Thymus (tissue), 11 donors: Measurements from ENCODE around the gene KDM5C. TPM values are rescaled to one million over a fixed set of nuclear protein-coding genes. Genes with fewer than 3 reads are reported as not detected.

ENCODE experiments used
- DNase-seq, 9 donors: peaks; one replicate each; pipeline ENCODE4 v3.0.0-alpha.2; 2013; ENCODE audit warnings: low spot score in 9 of 9, low read depth in 6 of 9, missing footprints in 1 of 9
- H3K27ac ChIP-seq, 2 donors: one replicate each; pipeline ENCODE4 v1.5.1; 2013; ENCODE audit warnings: control low read depth in 1 of 2, low read depth in 1 of 2, low read length in 1 of 2, mild to moderate bottlenecking in 1 of 2, moderate library complexity in 1 of 2
- H3K27me3 ChIP-seq, 2 donors: one replicate each; pipeline ENCODE4 v1.5.1; 2013; ENCODE audit warnings: low read length in 1 of 2; ENCODE audit not compliant: control insufficient read depth in 2 of 2, insufficient read depth in 1 of 2
- H3K36me3 ChIP-seq, 2 donors: one replicate each; pipeline ENCODE4 v1.5.1; 2013; ENCODE audit warnings: low read length in 1 of 2, mild to moderate bottlenecking in 1 of 2, moderate library complexity in 1 of 2; ENCODE audit not compliant: control insufficient read depth in 2 of 2, insufficient read depth in 2 of 2
- H3K4me1 ChIP-seq, 2 donors: one replicate each; pipeline ENCODE4 v1.5.1; 2013; ENCODE audit warnings: low read length in 2 of 2; ENCODE audit not compliant: control insufficient read depth in 2 of 2, insufficient read depth in 2 of 2
- H3K4me3 ChIP-seq, 2 donors: one replicate each; pipeline ENCODE4 v1.5.1; 2013; ENCODE audit warnings: low read length in 2 of 2, control low read depth in 1 of 2, mild to moderate bottlenecking in 1 of 2
- H3K9me3 ChIP-seq, 2 donors: one replicate each; pipeline ENCODE4 v1.5.1; 2013; ENCODE audit warnings: low read length in 1 of 2, mild to moderate bottlenecking in 1 of 2; ENCODE audit not compliant: control insufficient read depth in 2 of 2, insufficient read depth in 1 of 2
- WGBS: extraction: QIAGEN DNeasy Blood & Tissue Kit; methylation state at CpG from one replicate; pipeline ENCODE4 v1.1.7; 2013; 5-methylcytosine and 5-hydroxymethylcytosine counted together
- polyA plus RNA-seq: library from polyadenylated mRNA; stranded (reverse); fragments of 200-250 nt; gene quantifications from one replicate; pipeline ENCODE4 v1.2.3, GENCODE V29; 2013
- total RNA-seq: library from RNA; stranded (reverse); fragments of 120-200 nt; gene quantifications from one replicate; pipeline ENCODE4 v1.2.4, GENCODE V29; 2013
- donor health status: healthy.

KDM5C gene
- total and polyA plus RNA-seq, 2 donors, result 29.0 to 48.3 TPM

- no peaks in the 10 kb centered on the region for H3K27me3 ChIP-seq
- no peak overlapping the region for H3K4me3 ChIP-seq
- H3K36me3 ChIP-seq, result no peaks in the 10 kb centered on the region
- WGBS, result 100% methylated on average over 2 of the region's 2 CpGs
- H3K9me3 ChIP-seq, result no peaks in the 10 kb centered on the region
- no peaks in the 10 kb centered on the region for H3K4me1 ChIP-seq
- no peak for DNase-seq
- no peak overlapping the region for H3K27ac ChIP-seq
Measured at GRCh38 chrX:53156207-53156596, 68.8 kb downstream of the KDM5C start.

- Histone ChIP-seq H3K9me3 (no peaks in the 10 kb centered on the region), H3K4me3 (no peak overlapping the region), H3K27ac (no peak overlapping the region), H3K36me3 (no peaks in the 10 kb centered on the region), H3K4me1 (no peaks in the 10 kb centered on the region), H3K27me3 (no peaks in the 10 kb centered on the region)
- 97% methylated on average over 8 of the region's 8 CpGs for WGBS
- no peak for DNase-seq
Measured at GRCh38 chrX:53155512-53156206, 69.3 kb downstream of the KDM5C start.

- H3K36me3 ChIP-seq, result no peaks in the 10 kb centered on the region
Measured at GRCh38 chrX:53153581-53153980, 71.4 kb downstream of the KDM5C start.

More at GRCh38 chrX:53153581-53153980, 71.4 kb downstream of the KDM5C start:
- WGBS, result 100% methylated on average over 1 of the region's 1 CpG
- no peaks in the 10 kb centered on the region for H3K9me3 ChIP-seq
- no peaks in the 10 kb centered on the region for H3K4me1 ChIP-seq
- no peak overlapping the region for H3K27ac ChIP-seq
- no peaks in the 10 kb centered on the region for H3K27me3 ChIP-seq
- DNase-seq, result no peak
- H3K4me3 ChIP-seq, result no peak overlapping the region

Other genes with a start within 250 kb of the KDM5C start
- 0.61 TPM for gene GPR173, start 176.4 kb downstream of the KDM5C start, total RNA-seq
- 1.5 TPM for gene GPR173, start 176.4 kb downstream of the KDM5C start, polyA plus RNA-seq
- gene TSPYL2, start 142.8 kb downstream of the KDM5C start, total RNA-seq, result 12.7 TPM
- gene TSPYL2, start 142.8 kb downstream of the KDM5C start, polyA plus RNA-seq, result 256 TPM
- gene KANTR, start 131.1 kb downstream of the KDM5C start, total RNA-seq, result 4.7 TPM
- 16.6 TPM for gene KANTR, start 131.1 kb downstream of the KDM5C start, polyA plus RNA-seq
- 2.3 TPM for gene IQSEC2, start 56.4 kb upstream of the KDM5C start, total RNA-seq
- gene IQSEC2, start 56.4 kb upstream of the KDM5C start, polyA plus RNA-seq, result 10.2 TPM
- 40.7 TPM for gene SMC1A, start 197.4 kb upstream of the KDM5C start, total RNA-seq
- 9.6 TPM for gene SMC1A, start 197.4 kb upstream of the KDM5C start, polyA plus RNA-seq
- gene RIBC1, start 197.7 kb upstream of the KDM5C start, total RNA-seq, result 1.2 TPM
- gene RIBC1, start 197.7 kb upstream of the KDM5C start, polyA plus RNA-seq, result 1.8 TPM
- 92.6 TPM for gene HSD17B10, start 209.2 kb upstream of the KDM5C start, total RNA-seq
- 51.7 TPM for gene HSD17B10, start 209.2 kb upstream of the KDM5C start, polyA plus RNA-seq